ENCODE results near the gene CPA3. TPM values are rescaled to one million over a fixed set of nuclear protein-coding genes. Genes with fewer than 3 reads are reported as not detected.

The CPA3 gene, protein sequence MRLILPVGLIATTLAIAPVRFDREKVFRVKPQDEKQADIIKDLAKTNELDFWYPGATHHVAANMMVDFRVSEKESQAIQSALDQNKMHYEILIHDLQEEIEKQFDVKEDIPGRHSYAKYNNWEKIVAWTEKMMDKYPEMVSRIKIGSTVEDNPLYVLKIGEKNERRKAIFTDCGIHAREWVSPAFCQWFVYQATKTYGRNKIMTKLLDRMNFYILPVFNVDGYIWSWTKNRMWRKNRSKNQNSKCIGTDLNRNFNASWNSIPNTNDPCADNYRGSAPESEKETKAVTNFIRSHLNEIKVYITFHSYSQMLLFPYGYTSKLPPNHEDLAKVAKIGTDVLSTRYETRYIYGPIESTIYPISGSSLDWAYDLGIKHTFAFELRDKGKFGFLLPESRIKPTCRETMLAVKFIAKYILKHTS
- total RNA-seq (2021) (not detected in 3 replicates), Bru-seq, nascent RNA (not detected)
- long read RNA-seq, experiment 1 = 0 reads
- long read RNA-seq, experiment 2 = 0 reads
- long read RNA-seq, experiment 3 = 0 reads

DNA sequence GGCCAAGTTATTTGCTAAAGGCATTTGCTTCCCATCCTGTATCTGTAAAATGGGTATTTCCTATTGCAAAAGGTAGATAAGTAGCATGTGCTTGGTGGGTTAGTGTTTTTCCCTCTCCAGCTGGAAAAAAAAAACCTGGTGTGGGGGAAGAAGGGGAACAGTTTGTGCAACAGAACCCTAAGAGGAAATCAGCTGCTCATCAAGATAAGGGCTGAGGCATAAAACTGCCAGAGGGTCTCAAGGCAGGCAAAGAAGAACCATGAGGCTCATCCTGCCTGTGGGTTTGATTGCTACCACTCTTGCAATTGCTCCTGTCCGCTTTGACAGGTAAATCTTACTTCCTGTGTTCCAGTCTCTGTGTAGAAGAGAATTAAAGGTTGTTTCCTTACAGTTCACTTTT lies at the start of gene CPA3:
TSS of gene CPA3 (plus strand) at position 248 of the 400 bp plus-strand sequence. CDS start at position 260, 12 bp downstream.
- no peak within 1 kb of the TSS for H3K27ac Mint-ChIP-seq
- ATAC-seq (no peak), DNase-seq (ENCODE audit: low spot score) (no peak)
- ChIA-PET POLR2A (no interaction called here), CTCF (no interaction called here)
- H3K4me3 Mint-ChIP-seq = no peak within 1 kb of the TSS
- H3K4me1 Mint-ChIP-seq = no peaks in the 10 kb centered on the region
- H3K27me3 Mint-ChIP-seq (ENCODE audit: low read depth) = no peaks in the 10 kb centered on the region
- no peaks in the 10 kb centered on the region for H3K36me3 Mint-ChIP-seq
- TF ChIP-seq ZNF423 (CRISPR knock-in tag; IDR thresholded peaks at IDR 0.05) (no peak), CTCF (IDR thresholded peaks at IDR 0.05) (no peak), NFATC4 (CRISPR knock-in tag; IDR thresholded peaks at IDR 0.05) (no peak)
- TF ChIP-seq, protein P1, sequence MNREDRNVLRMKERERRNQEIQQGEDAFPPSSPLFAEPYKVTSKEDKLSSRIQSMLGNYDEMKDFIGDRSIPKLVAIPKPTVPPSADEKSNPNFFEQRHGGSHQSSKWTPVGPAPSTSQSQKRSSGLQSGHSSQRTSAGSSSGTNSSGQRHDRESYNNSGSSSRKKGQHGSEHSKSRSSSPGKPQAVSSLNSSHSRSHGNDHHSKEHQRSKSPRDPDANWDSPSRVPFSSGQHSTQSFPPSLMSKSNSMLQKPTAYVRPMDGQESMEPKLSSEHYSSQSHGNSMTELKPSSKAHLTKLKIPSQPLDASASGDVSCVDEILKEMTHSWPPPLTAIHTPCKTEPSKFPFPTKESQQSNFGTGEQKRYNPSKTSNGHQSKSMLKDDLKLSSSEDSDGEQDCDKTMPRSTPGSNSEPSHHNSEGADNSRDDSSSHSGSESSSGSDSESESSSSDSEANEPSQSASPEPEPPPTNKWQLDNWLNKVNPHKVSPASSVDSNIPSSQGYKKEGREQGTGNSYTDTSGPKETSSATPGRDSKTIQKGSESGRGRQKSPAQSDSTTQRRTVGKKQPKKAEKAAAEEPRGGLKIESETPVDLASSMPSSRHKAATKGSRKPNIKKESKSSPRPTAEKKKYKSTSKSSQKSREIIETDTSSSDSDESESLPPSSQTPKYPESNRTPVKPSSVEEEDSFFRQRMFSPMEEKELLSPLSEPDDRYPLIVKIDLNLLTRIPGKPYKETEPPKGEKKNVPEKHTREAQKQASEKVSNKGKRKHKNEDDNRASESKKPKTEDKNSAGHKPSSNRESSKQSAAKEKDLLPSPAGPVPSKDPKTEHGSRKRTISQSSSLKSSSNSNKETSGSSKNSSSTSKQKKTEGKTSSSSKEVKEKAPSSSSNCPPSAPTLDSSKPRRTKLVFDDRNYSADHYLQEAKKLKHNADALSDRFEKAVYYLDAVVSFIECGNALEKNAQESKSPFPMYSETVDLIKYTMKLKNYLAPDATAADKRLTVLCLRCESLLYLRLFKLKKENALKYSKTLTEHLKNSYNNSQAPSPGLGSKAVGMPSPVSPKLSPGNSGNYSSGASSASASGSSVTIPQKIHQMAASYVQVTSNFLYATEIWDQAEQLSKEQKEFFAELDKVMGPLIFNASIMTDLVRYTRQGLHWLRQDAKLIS (CRISPR knock-in tag; IDR thresholded peaks at IDR 0.05; ENCODE audit: borderline replicate concordance) = no peak
- H3K9me3 Mint-ChIP-seq = no peaks in the 10 kb centered on the region

DNA sequence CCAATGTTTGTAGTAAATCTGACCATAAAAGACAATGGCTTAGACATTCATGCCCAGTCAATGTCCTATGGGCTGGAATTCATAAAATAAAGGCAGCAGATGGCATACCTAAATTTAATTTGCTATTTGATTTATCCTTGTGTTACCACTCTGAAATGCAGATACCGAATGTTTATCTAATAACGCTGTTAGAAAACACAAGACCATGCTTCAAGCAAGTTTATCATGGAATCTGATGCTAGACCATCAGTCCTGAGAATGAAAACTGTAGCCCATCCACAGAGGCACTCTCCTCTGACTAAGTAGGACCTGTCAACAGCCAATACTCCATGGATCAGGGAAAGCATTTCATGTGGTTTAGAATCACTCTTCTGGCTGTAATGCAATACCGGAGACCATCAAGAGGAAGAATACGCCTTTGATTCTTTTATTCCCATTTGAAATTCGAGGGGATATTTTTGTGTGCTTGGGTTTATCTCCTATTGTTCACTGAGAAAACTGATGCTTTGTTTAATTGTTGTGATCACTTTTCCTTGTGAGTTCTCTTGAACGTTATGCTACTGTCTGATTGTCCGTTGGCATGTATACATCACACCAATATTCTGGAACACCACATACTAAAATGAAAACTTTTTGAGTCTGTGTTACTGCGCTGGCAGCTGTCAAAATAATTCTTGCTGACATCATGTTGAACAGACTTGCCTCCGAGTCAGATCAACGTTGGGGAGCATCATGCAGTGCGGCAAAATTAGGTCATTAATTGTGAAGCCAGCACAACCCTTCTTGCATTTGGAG lies 49.6 kb upstream of the CPA3 start:
- no peak overlapping the region for H3K4me3 Mint-ChIP-seq
- H3K4me1 Mint-ChIP-seq = peaks cover 13% of the 10 kb centered on the region
- ChIA-PET POLR2A (no interaction called here), CTCF (no interaction called here)
- DNase-seq (ENCODE audit: low spot score) (no peak), ATAC-seq (no peak)
- H3K9me3 Mint-ChIP-seq = peaks cover 17% of the 10 kb centered on the region
- H3K27me3 Mint-ChIP-seq (ENCODE audit: low read depth) = no peaks in the 10 kb centered on the region; the same call in 1 of the 2 replicates
- H3K36me3 Mint-ChIP-seq = peaks cover 3% of the 10 kb centered on the region; the same call in 1 of the 2 replicates
- H3K27ac Mint-ChIP-seq = no peak overlapping the region
- TF ChIP-seq PREB (CRISPR knock-in tag; IDR thresholded peaks at IDR 0.05; ENCODE audit: borderline replicate concordance) (no peak), CREM (CRISPR knock-in tag; IDR thresholded peaks at IDR 0.05) (no peak), ZNF138 (CRISPR knock-in tag; conservative IDR thresholded peaks at IDR 0.05) (no peak), ATF3 (CRISPR knock-in tag; conservative IDR thresholded peaks at IDR 0.05) (no peak), NFATC4 (CRISPR knock-in tag; IDR thresholded peaks at IDR 0.05) (no peak), ZNF671 (CRISPR knock-in tag; IDR thresholded peaks at IDR 0.05) (no peak), ESRRA (CRISPR knock-in tag; IDR thresholded peaks at IDR 0.05; ENCODE audit: borderline replicate concordance) (no peak), NFYB (CRISPR knock-in tag; conservative IDR thresholded peaks at IDR 0.05; ENCODE audit: low read depth) (no peak), TP53 (CRISPR knock-in tag; IDR thresholded peaks at IDR 0.05) (no peak), ATF1 (CRISPR knock-in tag; IDR thresholded peaks at IDR 0.05) (no peak), SMAD3 (CRISPR knock-in tag; IDR thresholded peaks at IDR 0.05; ENCODE audit: borderline replicate concordance) (no peak), JAZF1 (CRISPR knock-in tag; IDR thresholded peaks at IDR 0.05) (no peak), ZNF121 (CRISPR knock-in tag; IDR thresholded peaks at IDR 0.05) (no peak), JUN (CRISPR knock-in tag; IDR thresholded peaks at IDR 0.05) (no peak), SP1 (CRISPR knock-in tag; conservative IDR thresholded peaks at IDR 0.05) (no peak)
- TF ChIP-seq, protein P2, sequence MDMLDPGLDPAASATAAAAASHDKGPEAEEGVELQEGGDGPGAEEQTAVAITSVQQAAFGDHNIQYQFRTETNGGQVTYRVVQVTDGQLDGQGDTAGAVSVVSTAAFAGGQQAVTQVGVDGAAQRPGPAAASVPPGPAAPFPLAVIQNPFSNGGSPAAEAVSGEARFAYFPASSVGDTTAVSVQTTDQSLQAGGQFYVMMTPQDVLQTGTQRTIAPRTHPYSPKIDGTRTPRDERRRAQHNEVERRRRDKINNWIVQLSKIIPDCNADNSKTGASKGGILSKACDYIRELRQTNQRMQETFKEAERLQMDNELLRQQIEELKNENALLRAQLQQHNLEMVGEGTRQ (CRISPR knock-in tag; IDR thresholded peaks at IDR 0.05) = no peak
- TF ChIP-seq, protein P3, sequence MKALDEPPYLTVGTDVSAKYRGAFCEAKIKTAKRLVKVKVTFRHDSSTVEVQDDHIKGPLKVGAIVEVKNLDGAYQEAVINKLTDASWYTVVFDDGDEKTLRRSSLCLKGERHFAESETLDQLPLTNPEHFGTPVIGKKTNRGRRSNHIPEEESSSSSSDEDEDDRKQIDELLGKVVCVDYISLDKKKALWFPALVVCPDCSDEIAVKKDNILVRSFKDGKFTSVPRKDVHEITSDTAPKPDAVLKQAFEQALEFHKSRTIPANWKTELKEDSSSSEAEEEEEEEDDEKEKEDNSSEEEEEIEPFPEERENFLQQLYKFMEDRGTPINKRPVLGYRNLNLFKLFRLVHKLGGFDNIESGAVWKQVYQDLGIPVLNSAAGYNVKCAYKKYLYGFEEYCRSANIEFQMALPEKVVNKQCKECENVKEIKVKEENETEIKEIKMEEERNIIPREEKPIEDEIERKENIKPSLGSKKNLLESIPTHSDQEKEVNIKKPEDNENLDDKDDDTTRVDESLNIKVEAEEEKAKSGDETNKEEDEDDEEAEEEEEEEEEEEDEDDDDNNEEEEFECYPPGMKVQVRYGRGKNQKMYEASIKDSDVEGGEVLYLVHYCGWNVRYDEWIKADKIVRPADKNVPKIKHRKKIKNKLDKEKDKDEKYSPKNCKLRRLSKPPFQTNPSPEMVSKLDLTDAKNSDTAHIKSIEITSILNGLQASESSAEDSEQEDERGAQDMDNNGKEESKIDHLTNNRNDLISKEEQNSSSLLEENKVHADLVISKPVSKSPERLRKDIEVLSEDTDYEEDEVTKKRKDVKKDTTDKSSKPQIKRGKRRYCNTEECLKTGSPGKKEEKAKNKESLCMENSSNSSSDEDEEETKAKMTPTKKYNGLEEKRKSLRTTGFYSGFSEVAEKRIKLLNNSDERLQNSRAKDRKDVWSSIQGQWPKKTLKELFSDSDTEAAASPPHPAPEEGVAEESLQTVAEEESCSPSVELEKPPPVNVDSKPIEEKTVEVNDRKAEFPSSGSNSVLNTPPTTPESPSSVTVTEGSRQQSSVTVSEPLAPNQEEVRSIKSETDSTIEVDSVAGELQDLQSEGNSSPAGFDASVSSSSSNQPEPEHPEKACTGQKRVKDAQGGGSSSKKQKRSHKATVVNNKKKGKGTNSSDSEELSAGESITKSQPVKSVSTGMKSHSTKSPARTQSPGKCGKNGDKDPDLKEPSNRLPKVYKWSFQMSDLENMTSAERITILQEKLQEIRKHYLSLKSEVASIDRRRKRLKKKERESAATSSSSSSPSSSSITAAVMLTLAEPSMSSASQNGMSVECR (CRISPR knock-in tag; IDR thresholded peaks at IDR 0.05; ENCODE audit: borderline replicate concordance) = no peak
